ENCODE data around the gene WDR11. TPM values are rescaled to one million over a fixed set of nuclear protein-coding genes. Genes with fewer than 3 reads are reported as not detected.

Gene WDR11
- total RNA-seq, 2 donors from 2014 or later, result 79.6 to 96.1 TPM

DNA sequence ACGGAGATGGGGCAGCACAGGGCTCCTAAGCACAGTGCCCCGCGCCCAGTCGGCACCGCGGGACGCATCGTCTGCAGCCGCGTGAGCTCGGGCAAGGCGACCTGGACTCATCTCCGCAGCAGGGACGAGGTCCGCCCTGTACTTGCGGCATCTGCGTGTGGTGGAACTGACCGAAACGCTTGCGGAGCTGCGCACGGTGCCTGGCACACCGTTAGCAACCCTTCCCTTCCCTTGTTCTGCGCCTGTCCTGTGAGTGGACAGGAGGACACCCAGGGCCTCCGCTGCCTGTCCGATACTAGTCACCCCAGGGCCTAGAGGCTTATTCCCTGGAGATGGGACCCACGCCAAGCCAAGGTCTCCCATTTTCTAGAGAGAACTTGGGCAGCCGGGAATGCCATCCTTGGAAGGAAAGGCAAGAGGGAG, 98.5 kb downstream of the WDR11 start:
- TF ChIP-seq, protein P1, sequence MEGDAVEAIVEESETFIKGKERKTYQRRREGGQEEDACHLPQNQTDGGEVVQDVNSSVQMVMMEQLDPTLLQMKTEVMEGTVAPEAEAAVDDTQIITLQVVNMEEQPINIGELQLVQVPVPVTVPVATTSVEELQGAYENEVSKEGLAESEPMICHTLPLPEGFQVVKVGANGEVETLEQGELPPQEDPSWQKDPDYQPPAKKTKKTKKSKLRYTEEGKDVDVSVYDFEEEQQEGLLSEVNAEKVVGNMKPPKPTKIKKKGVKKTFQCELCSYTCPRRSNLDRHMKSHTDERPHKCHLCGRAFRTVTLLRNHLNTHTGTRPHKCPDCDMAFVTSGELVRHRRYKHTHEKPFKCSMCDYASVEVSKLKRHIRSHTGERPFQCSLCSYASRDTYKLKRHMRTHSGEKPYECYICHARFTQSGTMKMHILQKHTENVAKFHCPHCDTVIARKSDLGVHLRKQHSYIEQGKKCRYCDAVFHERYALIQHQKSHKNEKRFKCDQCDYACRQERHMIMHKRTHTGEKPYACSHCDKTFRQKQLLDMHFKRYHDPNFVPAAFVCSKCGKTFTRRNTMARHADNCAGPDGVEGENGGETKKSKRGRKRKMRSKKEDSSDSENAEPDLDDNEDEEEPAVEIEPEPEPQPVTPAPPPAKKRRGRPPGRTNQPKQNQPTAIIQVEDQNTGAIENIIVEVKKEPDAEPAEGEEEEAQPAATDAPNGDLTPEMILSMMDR (conservative IDR thresholded peaks at IDR 0.05), result no peak
- WGBS, 2 experiments (ENCODE audit: insufficient coverage in 1 of 2, insufficient read length in 1 of 2), result 11 to 15% methylated on average over 5 to 28 of the region's 28 CpGs

DNA sequence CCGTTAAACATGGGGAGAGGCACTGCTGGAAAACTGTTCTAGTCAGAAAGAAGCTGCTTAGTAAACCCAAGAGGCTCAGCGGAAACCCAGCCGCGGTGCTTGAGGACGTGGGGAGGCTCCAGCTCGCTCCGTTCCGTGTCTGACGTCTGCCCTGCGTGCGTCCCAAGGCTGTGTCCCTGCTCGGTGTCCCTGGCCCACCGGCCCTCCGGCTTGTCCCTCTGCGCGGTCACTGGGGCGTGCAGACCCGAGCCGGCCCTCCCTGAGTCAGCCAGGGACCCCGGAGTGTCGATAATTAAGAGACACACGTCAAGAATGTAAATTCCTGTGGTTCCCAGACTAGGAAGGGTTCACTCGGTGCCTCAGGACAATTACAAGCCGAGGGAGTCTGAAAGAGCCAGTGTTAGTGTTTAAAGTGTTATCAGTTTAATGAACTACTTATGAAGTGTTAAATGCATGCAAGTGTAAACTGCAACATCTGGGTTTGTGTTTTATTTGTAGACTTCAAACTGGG, 98.9 kb downstream of the WDR11 start:
- peak overlapping the region; percentile 79 for H3K4me3 ChIP-seq (ENCODE audit: low read length)
- H3K9me3 Mint-ChIP-seq, result peaks cover 21% of the 10 kb centered on the region
- 0 to 3% methylated on average over 14 to 24 of the region's 24 CpGs for WGBS, 2 experiments (ENCODE audit: insufficient coverage in 1 of 2, insufficient read length in 1 of 2)
- DNase-seq, result peak; percentile 86
- peak overlapping the region; percentile 48 for H3K4me3 Mint-ChIP-seq
- H3K36me3 ChIP-seq (ENCODE audit: control insufficient read depth, insufficient read depth, low read length), result no peaks in the 10 kb centered on the region
- no peak overlapping the region for H3K27ac ChIP-seq (ENCODE audit: low read depth, low read length)
- H3K4me1 ChIP-seq (ENCODE audit: control insufficient read depth, insufficient read depth, low read length), result peaks cover 19% of the 10 kb centered on the region
- H3K4me1 Mint-ChIP-seq, result peaks cover 24% of the 10 kb centered on the region
- H3K36me3 Mint-ChIP-seq (ENCODE audit: low read depth), result no peaks in the 10 kb centered on the region
- peak overlapping the region; percentile 16 for H3K9ac ChIP-seq (ENCODE audit: extremely low read depth, low read length, poor library complexity, severe bottlenecking)
- H3K9me3 ChIP-seq (ENCODE audit: control insufficient read depth, low read length), result peaks cover 21% of the 10 kb centered on the region
- H3K27me3 Mint-ChIP-seq (ENCODE audit: insufficient read depth), result peaks cover 56% of the 10 kb centered on the region
- H3K27ac Mint-ChIP-seq, result no peak overlapping the region
- H3K27me3 ChIP-seq (ENCODE audit: control insufficient read depth, insufficient read depth, low read length, poor library complexity, severe bottlenecking), result peaks cover 15% of the 10 kb centered on the region
- TF ChIP-seq, protein P1 (conservative IDR thresholded peaks at IDR 0.05), result no peak

More for the DNA sequence above, 98.5 kb downstream of the WDR11 start:
- Mint-ChIP-seq H3K27me3 (ENCODE audit: insufficient read depth) (peaks cover 53% of the 10 kb centered on the region), H3K9me3 (peaks cover 18% of the 10 kb centered on the region), H3K4me3 (peak overlapping the region; percentile 48), H3K4me1 (peaks cover 24% of the 10 kb centered on the region), H3K27ac (no peak overlapping the region), H3K36me3 (ENCODE audit: low read depth) (no peaks in the 10 kb centered on the region)
- Histone ChIP-seq H3K4me3 (ENCODE audit: low read length) (peak overlapping the region; percentile 79), H3K27ac (ENCODE audit: low read depth, low read length) (no peak overlapping the region), H3K9ac (ENCODE audit: extremely low read depth, low read length, poor library complexity, severe bottlenecking) (peak overlapping the region; percentile 16), H3K9me3 (ENCODE audit: control insufficient read depth, low read length) (peaks cover 16% of the 10 kb centered on the region), H3K4me1 (ENCODE audit: control insufficient read depth, insufficient read depth, low read length) (peaks cover 19% of the 10 kb centered on the region), H3K36me3 (ENCODE audit: control insufficient read depth, insufficient read depth, low read length) (no peaks in the 10 kb centered on the region), H3K27me3 (ENCODE audit: control insufficient read depth, insufficient read depth, low read length, poor library complexity, severe bottlenecking) (peaks cover 15% of the 10 kb centered on the region)
- peak; percentile 72 for DNase-seq

DNA sequence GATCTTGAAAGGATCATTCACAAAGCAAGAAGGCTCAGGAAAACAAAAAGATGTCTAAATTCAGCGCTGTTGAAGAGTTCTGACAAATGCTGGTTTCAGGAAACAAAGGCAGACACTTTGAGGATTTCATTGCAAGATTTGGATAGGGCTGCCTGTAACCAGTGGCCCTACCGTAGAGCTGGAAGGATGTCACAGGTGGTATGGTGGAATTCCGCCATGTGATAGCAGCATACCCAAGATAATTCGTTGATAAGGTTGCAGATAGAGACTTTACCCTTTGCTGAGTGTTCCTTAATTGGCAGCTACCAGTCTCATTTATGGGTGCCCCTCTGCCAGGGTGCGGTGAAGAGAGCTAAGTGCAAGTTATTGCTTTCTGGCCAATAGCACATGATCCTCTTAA, 100.1 kb downstream of the WDR11 start:
- Histone ChIP-seq H3K9ac (ENCODE audit: extremely low read depth, low read length, poor library complexity, severe bottlenecking) (peak overlapping the region; percentile 27), H3K4me3 (ENCODE audit: low read length) (peak overlapping the region; percentile 52), H3K4me1 (ENCODE audit: control insufficient read depth, insufficient read depth, low read length) (peaks cover 19% of the 10 kb centered on the region), H3K27me3 (ENCODE audit: control insufficient read depth, insufficient read depth, low read length, poor library complexity, severe bottlenecking) (peaks cover 11% of the 10 kb centered on the region), H3K36me3 (ENCODE audit: control insufficient read depth, insufficient read depth, low read length) (no peaks in the 10 kb centered on the region), H3K9me3 (ENCODE audit: control insufficient read depth, low read length) (peaks cover 22% of the 10 kb centered on the region), H3K27ac (ENCODE audit: low read depth, low read length) (no peak overlapping the region)
- peak; percentile 55 for DNase-seq
- no peaks in the 10 kb centered on the region for H3K36me3 Mint-ChIP-seq (ENCODE audit: low read depth)
- H3K27ac Mint-ChIP-seq, result no peak overlapping the region
- H3K4me1 Mint-ChIP-seq, result peaks cover 24% of the 10 kb centered on the region
- H3K4me3 Mint-ChIP-seq, result no peak overlapping the region
- TF ChIP-seq, protein P1 (conservative IDR thresholded peaks at IDR 0.05), result no peak
- WGBS, 2 experiments (ENCODE audit: insufficient coverage in 1 of 2, insufficient read length in 1 of 2), result 65 to 83% methylated on average over 5 of the region's 5 CpGs
- H3K27me3 Mint-ChIP-seq (ENCODE audit: insufficient read depth), result peaks cover 53% of the 10 kb centered on the region
- H3K9me3 Mint-ChIP-seq, result peaks cover 24% of the 10 kb centered on the region

Data from endodermal cell (in vitro differentiated cells).